Hematopoietic multipotent progenitor cell treated with erythropoietin and hydrocortisone succinate and interleukin-3 and kit ligand, for 8 days (in vitro differentiated cells): ENCODE measurements around the gene PDLIM1.
A peak's percentile ranks its signal among the peaks of the same experiment; 100 is the strongest.
"Not testable (repeated sequence)": the region's sequence is repeated elsewhere in the genome, so short reads cannot be mapped to it uniquely, and the experiment has no call there.

Experiments
- DNase-seq: peaks from one replicate; pipeline ENCODE4 v3.0.0-alpha.2; 2015

Gene PDLIM1

GRCh38 chr10:95262763-95263518 is 27.9 kb downstream of the PDLIM1 start:
- DNase-seq = no peak

- no peak for DNase-seq
These were observed 28.9 kb downstream of the PDLIM1 start for GRCh38 chr10:95261926-95262325.

- no peak for DNase-seq
These were observed 29.8 kb downstream of the PDLIM1 start for GRCh38 chr10:95260909-95261552.

- DNase-seq = peak; percentile 33
These were observed 30.4 kb downstream of the PDLIM1 start for GRCh38 chr10:95260397-95260881.

GRCh38 chr10:95257849-95258248 is 33.0 kb downstream of the PDLIM1 start:
- DNase-seq = no peak

- no peak for DNase-seq
These were observed 34.5 kb downstream of the PDLIM1 start for GRCh38 chr10:95256268-95256667.

- DNase-seq = no peak
These were observed 36.2 kb downstream of the PDLIM1 start for GRCh38 chr10:95254629-95255028.

- DNase-seq = no peak
These were observed 37.1 kb downstream of the PDLIM1 start for GRCh38 chr10:95253686-95254085.

- no peak for DNase-seq
These were observed 37.8 kb downstream of the PDLIM1 start for GRCh38 chr10:95253007-95253406.

GRCh38 chr10:95250856-95251255 is 39.9 kb downstream of the PDLIM1 start:
- DNase-seq = no peak

- no peak for DNase-seq
These were observed 41.3 kb downstream of the PDLIM1 start for GRCh38 chr10:95249467-95249866.

- DNase-seq = no peak
These were observed 41.8 kb downstream of the PDLIM1 start for GRCh38 chr10:95248989-95249388.

GRCh38 chr10:95247881-95248583 is 42.8 kb downstream of the PDLIM1 start:
- no peak for DNase-seq

GRCh38 chr10:95247200-95247880 is 43.5 kb downstream of the PDLIM1 start:
- DNase-seq = no peak

GRCh38 chr10:95246582-95247051 is 44.2 kb downstream of the PDLIM1 start:
- peak; percentile 75 for DNase-seq

GRCh38 chr10:95245425-95246055 is 45.3 kb downstream of the PDLIM1 start:
- no peak for DNase-seq

- DNase-seq = no peak
These were observed 46.7 kb downstream of the PDLIM1 start for GRCh38 chr10:95244152-95244551.

GRCh38 chr10:95243318-95243617 is 47.5 kb downstream of the PDLIM1 start:
- DNase-seq = no peak

- peak; percentile 66 for DNase-seq
These were observed 48.1 kb downstream of the PDLIM1 start for GRCh38 chr10:95242581-95243317.

- DNase-seq = no peak
These were observed 49.3 kb downstream of the PDLIM1 start for GRCh38 chr10:95241533-95241932.

GRCh38 chr10:95240811-95241210 is 50.0 kb downstream of the PDLIM1 start:
- DNase-seq = no peak

GRCh38 chr10:95240096-95240495 is 50.7 kb downstream of the PDLIM1 start:
- DNase-seq = not testable (repeated sequence)
